Stimulated activated CD8-positive, alpha-beta memory T cell treated with anti-CD3 and anti-CD28 coated beads, Interleukin-4, amount 100 ng/mL, for 24 hours (primary cell): ENCODE results near the gene SHLD3.
"Not testable (repeated sequence)": the region's sequence is repeated elsewhere in the genome, so short reads cannot be mapped to it uniquely, and the experiment has no call there.

Experiments used
- DNase-seq: peaks from one replicate; pipeline ENCODE4 v3.0.0-alpha.2; 2020; ENCODE audit warnings: low read depth

Gene SHLD3, protein sequence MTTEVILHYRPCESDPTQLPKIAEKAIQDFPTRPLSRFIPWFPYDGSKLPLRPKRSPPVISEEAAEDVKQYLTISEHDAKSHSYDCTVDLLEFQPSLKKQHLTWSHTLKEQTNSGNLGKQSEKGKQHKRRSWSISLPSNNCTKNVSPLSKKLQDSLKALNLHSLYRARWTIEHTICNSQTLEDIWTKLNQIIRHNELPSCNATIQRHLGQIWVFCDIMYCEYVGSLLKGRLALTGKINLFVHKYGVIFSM

DNA sequence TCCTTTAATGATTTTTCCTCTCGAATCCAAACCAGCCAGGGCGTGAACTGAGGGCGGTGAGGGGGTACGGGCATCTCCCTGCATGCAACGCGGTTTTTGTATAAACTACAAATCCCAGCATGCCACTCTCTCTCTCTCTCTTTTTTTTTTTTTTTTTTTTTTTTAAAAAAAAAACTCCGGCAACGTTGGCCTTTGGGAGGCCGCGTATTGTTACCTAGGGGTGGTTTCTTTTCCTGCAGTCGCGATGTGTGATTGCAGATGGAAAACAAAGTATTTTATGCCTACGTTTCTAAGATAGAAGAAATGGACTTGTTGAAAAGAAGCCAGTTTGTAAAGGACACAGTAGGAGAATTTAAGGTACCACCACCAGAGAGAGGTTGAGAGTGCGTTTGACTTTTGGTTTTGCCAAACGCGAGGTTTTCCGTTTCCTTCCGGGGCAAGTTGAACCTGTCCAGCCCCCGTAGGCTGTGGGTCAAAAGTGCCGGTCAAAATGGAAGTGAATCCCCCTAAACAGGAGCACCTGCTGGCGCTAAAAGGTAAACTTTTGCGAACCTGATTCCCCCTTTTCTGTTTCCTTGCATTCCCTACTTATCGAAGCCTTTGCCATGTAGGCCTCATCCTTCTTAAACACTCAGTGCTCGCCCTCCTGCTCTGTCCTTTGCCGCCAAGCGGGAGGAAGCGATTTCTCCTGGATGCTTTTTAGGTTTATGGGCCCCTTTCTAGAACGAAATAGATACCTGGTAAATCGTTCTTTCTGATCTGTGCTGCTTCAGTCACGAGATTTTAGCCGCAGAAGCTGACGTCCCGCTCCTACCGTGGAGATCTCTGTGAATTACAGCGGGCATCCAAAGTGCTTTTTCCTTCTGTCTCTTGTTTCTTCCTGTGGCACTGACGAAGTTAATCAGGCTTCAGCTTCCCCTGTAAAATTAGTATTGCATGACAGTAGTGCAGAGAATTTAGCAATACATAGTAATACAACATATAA, at the start of gene SHLD3, which contains the start of gene TRAPPC13:
Gene SHLD3, plus strand, starts transcription at position 457 of the 985 bp plus-strand sequence. CDS start 4,561 bp downstream, outside the sequence.
Gene TRAPPC13, plus strand, starts transcription at position 457 of the 985 bp plus-strand sequence. Its CDS starts 34 bp downstream, at position 491.
- peak; percentile 63 for DNase-seq

DNA sequence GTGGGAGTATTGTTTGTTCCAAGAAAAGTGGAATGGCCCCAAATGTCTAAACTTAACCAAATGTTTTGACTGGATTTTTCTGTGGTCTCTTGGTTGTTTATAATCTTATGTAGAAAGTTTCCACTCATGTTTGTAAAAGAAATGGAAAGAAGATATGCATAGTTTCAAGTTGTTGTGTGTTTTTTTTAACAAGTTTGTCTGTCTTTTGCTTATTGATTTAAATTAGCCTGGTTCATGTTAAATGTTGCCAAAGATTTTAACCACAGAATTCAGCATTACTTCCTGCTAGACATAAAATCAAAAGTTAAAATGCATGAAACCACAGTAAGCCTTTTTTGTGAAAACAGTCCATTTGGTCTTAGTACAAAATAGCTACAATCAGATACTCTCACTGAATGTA, 47.7 kb upstream of the SHLD3 start:
- DNase-seq: no peak

DNA sequence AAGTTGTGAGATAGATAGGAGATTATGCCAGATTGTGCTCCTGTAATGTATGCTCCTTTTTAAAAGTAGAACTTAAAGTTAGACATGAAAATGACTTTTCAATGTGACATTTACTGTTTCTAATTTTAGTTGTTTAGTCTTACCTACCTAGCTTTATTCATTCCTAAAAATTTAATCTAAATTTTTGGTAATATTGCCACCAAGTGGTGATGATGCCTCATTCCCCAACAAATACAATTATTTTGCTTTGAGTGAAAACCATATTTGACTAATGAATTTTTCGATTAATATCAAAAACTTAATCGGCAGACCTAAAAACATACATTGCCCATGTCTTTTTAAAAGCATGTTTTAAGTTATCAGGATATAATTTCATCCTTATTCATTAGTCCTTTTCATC, 36.1 kb upstream of the SHLD3 start:
- no peak for DNase-seq

DNA sequence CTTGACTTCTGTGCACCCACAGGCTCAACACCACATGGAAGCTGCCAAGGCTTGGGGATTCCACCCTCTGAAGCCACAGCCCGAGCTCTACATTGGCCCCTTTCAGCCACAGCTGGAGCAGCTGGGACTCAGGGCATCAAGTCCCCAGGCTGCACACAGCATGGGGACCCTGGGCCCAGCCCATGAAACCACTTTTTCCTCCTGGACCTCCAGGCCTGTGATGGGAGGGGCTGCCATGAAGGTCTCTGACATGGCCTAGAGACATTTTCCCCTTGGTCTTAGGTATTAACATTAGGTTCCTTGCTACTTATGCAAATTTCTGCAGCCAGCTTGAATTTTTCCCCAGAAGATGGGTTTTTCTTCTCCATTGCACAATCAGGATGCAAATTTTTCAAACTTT, 23.1 kb upstream of the SHLD3 start:
- not testable (repeated sequence) for DNase-seq

DNA sequence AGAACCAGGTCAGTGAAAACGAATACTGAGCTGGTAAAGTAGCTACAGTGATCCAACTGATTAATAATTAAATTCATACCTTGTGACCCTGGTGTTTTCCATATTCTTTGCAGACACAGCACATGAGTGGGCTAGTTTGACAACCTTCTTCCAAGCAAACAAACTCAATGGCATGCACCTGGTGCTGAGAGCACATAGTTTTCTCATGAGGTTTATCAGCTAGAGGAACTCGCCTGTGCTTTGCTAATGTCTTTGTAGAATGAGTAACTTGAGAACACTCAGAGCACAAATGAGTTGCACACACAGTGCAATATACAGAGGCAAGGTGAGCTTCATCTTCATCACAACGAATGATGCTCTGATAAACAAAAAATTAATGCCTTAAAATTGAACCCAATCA, 13.3 kb upstream of the SHLD3 start:
- DNase-seq: no peak

DNA sequence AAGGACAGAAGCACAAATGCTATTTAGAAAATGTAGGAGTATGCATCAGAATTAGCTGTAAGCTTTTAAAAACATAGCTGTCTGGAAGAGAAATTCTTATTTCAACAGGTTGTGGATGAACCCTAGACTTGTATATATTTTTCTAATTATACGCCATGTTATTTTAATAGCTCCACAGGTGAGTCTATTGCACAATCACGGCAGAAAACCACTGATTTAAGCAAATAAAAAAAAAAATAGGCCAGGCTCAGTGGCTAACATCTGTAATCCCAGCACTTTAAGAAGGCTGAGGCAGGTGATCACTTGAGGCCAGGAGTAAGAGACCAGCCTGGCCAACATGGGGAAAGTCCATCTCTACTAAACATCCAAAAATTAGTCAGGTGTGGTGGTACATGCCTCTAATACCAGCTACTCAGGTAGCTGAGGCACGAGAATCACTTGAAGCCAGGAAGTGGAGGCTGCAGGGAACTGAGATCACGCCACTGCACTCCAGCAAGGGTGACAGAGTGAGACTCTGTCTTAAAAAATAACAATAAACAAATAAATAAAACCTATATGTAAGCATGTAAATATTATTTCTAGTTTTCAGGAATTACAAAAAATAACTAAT, 12.4 kb upstream of the SHLD3 start:
- no peak for DNase-seq

DNA sequence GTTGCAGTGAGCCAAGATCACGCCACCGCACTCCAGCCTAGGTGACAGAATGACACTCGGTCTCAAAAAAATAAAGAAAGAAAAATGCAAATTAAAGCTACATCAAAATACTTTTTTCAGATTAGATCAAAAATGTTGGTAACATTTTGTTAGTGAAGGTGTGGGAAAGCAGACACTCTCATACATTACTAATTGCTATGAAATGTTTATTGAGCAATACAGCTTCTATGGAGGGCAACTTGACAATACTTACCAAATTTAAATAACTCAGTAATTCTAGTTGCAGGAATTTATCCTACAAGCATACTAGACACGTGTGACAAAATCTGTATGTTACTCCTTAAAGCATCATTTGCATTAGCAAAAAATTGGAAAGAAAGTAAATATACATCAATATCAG, 4.8 kb upstream of the SHLD3 start:
- DNase-seq: no peak

DNA sequence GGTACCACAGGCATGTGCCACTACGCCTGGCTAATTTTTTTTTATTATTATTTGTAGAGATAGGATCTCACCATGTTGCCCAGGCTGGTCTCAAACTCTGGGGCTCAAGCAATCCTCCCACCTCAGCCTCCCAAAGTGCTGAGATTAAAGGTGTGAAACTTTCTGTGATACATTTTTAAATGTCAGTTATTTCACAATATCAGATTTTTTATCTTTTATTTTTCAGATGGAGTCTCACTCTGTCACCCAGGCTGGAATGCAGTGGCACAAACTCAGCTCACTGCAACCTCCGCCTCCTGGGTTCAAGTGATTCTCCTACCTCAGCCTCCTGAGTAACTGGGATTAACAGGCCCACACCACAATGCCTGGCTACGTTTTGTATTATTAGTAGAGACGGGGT, 2.9 kb upstream of the SHLD3 start:
- DNase-seq: not testable (repeated sequence)

DNA sequence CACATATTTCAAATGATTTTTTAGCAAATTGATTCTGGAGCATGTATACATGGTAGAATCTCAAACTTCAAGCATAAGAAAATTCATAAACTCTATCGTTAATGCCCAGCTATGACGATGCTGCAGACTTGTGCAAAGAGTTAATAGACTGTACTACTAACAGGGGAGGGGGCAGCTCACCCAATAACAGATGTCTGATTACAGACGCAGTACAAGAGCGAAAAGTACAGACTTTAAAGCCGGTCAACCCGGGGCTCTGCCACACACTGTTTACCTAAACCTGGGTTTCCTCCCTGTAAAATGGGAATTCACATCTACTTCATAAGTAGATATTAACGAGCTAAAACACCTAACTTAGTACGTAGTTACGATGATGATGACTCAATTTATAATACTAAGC, 1.3 kb upstream of the SHLD3 start:
- DNase-seq: no peak

DNA sequence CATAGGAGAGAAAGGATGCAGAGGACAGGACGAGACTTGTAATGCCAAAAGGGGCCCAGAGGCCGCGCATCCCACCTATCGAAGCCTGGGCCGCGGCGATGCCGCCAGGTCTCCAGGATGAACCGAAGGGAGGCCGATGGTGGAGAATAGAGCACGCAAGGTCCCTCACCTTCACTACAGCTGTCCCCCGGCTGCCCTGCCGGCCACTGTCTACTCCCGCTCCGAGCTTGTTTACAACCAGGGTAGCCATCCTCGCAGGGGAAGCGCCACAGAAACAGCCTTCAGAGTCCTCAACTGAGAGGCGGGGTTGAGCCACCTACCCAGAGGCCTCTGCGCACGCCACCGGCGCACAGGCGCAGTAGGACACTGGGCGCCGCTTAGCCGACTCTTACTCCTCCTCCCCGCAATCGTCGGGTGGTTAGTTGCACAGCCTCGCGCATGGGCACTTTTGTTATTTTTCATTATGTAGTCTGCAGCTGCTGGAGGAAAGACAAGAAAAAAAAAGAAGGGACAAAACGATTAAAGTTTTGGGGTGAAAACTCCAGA, 729 bp upstream of the SHLD3 start, which contains the start of gene TRIM23:
Gene TRIM23, minus strand, starts transcription at position 309 of the 546 bp plus-strand sequence. Its CDS starts 59 bp downstream, at position 250.
- peak; percentile 85 for DNase-seq

DNA sequence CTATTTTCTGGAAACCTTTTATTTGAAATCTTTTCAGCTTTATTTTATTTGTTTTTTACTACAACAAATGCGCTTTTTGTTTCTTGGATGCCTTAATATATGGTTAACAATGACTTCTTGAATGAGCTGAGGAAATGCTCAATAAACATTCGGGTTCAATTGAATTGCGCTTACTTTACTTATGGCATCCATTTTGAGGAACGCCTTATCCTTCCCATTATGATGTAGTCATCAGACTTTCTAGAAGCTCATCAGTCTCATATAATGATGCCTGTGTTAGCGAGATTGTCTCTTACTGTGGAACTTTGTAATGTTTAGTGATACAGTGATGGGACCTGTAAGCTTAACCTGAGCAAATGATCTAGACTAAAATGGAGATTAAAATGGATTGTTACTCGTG, 916 bp downstream of the SHLD3 start:
- no peak for DNase-seq

DNA sequence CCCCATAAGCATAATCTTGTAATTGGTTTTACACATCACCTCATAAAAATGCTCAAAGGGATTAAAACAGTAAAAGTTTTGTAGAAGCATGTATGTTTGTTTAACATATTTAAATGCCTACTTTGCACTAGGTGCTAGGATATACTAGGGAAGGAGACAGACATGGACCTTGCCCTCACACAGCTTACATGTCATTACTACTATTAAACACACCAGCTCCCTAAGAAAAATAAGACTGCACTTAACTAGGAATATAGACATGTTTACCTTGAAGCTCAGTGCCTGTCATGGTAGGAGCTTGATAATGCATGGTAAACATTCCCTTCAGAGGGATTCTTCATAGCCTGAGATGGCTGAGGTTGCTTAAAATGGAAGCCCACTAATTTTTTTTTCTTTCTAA, 6.2 kb downstream of the SHLD3 start:
- DNase-seq: no peak

DNA sequence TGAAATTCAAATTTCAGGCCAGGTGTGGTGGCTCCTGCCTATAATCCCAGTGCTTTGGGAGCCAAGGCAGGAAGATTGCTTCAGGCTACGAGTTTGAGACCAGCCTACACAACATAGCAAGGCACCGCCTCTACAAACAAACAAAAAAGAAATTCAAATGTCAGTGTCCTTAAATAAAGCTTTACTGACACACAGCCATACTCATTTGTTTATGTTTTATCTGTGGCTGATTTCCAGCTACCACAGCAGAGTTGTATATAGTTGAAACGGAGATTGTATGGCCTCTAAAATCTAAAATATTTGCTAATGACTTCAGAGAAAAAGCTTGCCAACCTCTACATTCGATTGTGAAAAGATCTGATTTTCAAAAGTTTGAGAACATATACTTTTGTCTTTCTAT, 15.4 kb downstream of the SHLD3 start:
- DNase-seq: no peak

DNA sequence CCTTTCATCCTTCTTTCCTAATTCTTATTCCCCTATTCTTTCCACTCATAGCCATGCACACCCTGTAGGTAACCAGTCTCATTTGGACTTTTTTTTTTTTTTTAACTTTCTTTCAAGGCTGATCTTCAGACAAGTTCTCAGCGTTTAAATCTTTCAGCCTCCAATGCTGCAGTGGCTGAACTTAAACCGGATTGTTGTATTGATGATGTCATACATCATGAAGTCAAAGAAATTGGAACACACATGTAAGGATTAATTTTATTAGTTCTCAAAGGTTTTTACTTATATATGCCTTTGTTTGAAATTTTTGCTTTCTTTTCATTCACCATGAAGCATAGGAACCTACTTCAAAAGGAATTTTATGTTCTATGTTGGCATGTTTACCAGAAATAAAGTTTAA, 22.1 kb downstream of the SHLD3 start:
- DNase-seq: no peak

DNA sequence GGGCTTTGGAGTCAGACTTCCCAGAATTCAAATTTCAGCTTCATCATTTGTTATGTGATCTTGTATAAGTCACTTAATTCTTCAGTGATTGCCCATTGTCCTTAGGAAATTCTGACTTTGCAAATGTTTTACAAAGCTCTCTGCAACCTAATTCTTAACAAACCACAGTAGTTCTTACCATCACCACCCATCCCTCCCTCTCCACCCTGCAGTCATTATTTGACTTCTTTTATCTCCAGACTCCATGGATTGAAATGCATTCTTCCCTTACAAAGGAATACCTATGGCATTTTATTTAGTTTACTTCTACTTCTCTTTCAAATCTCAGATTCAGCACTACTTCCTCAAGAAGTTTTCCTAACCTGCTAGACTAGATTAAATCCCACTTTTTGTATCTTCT, 23.1 kb downstream of the SHLD3 start:
- no peak for DNase-seq

DNA sequence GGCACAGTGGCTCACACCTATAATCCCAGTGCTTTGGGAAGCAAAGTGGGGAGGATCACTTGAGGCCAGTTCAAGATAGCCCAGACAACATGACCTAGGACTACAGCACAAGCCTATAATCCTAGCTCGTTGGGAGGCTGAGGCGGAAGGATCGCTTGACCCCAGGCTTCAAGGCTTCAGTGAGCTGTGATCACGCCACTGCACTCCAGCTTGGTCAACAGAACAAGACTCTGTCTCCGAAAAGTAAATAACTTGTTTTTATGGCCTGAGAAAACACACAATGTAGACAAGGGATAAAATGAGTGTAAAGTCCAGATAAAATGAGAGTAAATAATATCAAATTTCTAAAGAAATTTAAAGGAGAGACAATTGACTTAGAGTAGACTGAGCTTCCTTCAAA, 26.3 kb downstream of the SHLD3 start:
- DNase-seq: no peak

DNA sequence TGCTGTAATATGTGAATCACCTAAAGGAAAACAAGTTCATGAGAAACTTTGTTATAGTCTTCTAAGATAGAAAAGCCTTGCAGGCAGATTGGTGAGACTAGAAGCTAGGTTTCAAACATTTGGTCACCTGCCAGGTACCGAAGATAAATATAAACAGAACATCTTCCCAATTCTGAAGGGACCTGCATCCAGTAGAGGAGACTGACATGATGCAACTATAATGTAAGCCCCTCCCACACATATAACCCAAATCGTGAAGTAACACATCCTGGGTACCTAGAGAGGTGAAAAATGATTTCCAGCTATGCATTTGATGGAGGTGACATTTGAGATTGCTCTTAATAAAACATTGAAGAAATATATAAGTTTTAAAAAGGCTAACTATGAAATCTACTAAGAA, 29.9 kb downstream of the SHLD3 start:
- DNase-seq: no peak

DNA sequence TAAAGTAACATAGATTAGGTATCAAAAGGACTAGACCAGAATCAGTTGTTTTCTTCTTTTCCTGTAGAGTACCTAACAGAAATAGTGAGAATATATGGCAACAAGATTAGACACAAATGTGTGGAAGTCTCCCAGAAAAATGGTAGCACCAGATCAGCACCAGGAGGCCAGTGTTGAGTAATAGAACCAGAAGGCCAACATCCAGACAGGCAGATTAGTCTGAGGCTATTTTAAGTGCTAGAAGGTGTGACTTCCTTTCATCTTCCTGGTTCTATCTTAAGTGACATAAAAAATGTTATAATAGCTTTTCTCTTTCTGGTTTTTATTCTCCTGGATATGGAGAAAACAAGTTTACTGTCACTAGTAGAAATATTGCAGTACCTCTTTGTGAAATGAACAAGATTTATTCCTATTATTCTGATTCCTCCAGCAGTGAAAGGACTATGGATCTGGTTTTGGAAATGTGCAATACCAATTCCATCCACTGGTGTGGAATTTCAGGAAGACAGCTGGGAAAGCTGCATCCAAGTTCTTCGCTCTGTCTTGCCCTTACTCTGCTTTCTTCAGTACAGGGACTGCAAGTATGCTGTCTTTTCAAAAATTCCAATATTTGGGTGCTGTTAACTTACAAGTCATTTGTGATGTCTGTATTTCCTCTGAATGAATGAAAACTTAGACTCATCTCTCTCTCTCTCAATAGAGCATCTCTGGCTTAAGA, 39.1 kb downstream of the SHLD3 start:
- no peak for DNase-seq

DNA sequence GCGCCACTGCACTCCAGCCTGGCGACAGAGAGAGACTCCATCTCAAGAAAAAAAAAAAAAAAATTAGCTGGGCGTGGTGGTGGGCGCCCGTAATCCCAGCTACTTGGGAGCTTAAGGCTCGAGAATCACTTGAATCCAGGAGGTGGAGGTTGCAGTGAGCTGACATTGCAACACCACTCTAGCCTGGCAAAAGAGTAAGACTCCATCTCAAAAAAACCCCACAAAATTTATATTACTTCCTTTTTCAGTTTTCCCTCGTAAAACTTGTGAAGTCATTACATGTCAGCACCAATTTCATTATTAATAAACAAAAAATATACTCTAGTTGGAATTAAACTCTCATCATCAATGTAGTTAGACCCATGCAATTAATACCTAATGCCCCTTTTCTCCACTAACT, 43.9 kb downstream of the SHLD3 start:
- DNase-seq: no peak

DNA sequence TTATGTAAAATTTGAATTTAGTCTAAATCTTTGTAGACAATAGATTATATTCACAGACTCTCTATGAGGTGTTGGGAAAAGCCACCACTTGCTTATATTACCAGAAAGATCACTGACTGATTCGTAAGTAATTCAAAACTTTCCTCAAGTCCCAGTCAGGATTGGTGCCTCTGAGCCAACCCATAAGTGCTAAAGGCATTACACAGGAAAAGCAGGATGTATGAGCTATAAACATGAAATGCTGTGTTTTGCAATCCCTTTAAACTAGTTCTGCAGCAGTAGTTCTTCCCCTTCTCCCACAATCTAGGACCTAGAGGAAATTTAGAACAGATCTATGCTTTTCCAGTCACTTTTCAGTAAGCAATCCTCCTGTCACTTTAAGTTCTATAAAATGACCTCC, 48.0 kb downstream of the SHLD3 start:
- DNase-seq: no peak

DNA sequence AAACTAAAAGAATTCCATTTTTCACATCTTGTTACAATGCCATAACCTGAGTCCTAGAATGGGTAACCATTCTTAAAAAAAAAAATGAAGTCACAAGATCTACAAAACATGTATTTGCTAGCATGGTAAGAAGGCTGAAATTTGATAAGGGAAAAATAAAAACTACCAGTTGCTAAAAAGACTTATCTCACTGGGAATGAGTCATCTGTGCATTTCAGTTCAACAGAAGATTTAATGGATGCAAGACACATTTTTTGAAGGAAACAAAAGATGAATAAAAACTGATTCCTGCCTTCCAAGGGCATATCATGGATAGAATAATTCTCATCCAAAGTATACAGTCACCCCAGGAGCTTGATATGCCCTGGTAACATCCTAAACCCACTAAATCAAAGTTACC, 49.9 kb downstream of the SHLD3 start:
- DNase-seq: no peak

DNA sequence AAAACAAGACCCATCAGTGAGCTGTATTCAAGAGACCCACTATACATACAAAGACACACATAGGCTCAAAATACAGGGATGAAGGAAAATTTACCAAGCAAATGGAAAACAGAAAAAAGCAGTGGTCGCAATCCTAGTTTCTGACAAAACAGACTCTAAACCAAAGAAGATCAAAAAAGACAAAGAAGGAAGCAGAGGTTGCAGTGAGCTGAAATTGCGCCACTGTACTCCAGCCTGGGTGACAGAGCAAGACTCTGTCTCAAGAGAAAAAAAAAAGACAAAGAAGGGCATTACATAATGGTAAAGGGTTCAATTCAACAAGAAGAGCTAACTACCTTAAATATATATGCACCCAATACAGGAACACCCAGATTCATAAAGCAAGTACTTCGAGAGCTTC, 51.2 kb downstream of the SHLD3 start:
- not testable (repeated sequence) for DNase-seq
